RWPE2 (cell line): Measurements from ENCODE around the gene BRIP1.

Experiments
- ATAC-seq: fragments of 200-7000 bp; cut with Tn5 transposase; 3 replicates; pipeline ENCODE4 v1.9.1; 2021; ENCODE audit warnings: low read depth
- DNase-seq: peaks from one replicate; pipeline ENCODE4 v3.0.0-alpha.2; 2020; ENCODE audit warnings: low spot score
- H3K27ac ChIP-seq: fragments of 450-650 bp; 2 replicates; pipeline ENCODE4 v1.5.1; 2017; ENCODE audit warnings: mild to moderate bottlenecking; ENCODE audit not compliant: poor library complexity, severe bottlenecking
- H3K27me3 ChIP-seq: fragments of 250-450 bp; sonication (Bioruptor Pico); 2 replicates; pipeline ENCODE4 v1.5.1; 2021; ENCODE audit warnings: mild to moderate bottlenecking, moderate library complexity; ENCODE audit not compliant: insufficient read depth, poor library complexity, severe bottlenecking
- H3K36me3 ChIP-seq: fragments of 250-450 bp; sonication (Bioruptor Pico); 2 replicates; pipeline ENCODE4 v1.5.1; 2020; ENCODE audit warnings: low read depth, mild to moderate bottlenecking, moderate library complexity
- H3K4me1 ChIP-seq: fragments of 250-450 bp; sonication (Bioruptor Pico); 2 replicates; pipeline ENCODE4 v1.5.1; 2021; ENCODE audit warnings: mild to moderate bottlenecking, moderate library complexity; ENCODE audit not compliant: insufficient read depth, poor library complexity, severe bottlenecking
- H3K4me3 ChIP-seq: fragments of 250-450 bp; sonication (Bioruptor Pico); 2 replicates; pipeline ENCODE4 v1.5.1; 2021; ENCODE audit warnings: mild to moderate bottlenecking, moderate library complexity; ENCODE audit not compliant: severe bottlenecking
- H3K9me3 ChIP-seq: fragments of 250-450 bp; sonication (Bioruptor Pico); 2 replicates; pipeline ENCODE4 v1.5.1; 2021; ENCODE audit warnings: mild to moderate bottlenecking, moderate library complexity; ENCODE audit not compliant: severe bottlenecking
- TF ChIP-seq, protein P1 (sequence below): fragments of 450-650 bp; IDR thresholded peaks from one replicate; pipeline ENCODE4 v1.5.1; 2017; ENCODE audit warnings: mild to moderate bottlenecking, moderate library complexity; ENCODE audit not compliant: poor library complexity, severe bottlenecking

The BRIP1 gene

DNA sequence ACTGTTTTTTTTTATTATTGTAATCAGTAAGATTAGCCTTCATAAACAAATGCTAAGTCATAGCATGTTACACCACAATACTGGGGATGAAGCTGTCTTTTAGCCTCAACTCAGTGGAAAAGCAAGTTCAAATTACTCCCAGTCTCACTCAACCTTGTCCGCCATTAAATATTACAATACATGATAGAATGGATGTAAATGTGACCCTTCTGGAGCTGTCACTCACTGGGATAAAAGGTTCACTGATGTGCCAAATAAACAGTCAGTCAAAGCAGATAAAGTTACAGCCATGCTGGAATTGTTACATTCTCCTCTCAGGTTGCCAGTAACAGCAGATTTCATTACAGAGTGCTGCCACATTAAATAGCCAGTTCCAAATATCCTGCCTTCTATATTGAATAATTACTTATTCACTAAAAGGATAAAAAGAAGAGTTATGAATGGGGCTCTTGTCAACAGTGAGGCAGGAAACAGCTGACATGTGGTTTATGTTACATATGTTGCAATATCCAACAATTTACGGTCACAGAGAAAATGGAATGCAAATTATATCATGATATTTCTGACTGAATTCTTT, 53.4 kb downstream of the BRIP1 start:
- TF ChIP-seq, protein P1, sequence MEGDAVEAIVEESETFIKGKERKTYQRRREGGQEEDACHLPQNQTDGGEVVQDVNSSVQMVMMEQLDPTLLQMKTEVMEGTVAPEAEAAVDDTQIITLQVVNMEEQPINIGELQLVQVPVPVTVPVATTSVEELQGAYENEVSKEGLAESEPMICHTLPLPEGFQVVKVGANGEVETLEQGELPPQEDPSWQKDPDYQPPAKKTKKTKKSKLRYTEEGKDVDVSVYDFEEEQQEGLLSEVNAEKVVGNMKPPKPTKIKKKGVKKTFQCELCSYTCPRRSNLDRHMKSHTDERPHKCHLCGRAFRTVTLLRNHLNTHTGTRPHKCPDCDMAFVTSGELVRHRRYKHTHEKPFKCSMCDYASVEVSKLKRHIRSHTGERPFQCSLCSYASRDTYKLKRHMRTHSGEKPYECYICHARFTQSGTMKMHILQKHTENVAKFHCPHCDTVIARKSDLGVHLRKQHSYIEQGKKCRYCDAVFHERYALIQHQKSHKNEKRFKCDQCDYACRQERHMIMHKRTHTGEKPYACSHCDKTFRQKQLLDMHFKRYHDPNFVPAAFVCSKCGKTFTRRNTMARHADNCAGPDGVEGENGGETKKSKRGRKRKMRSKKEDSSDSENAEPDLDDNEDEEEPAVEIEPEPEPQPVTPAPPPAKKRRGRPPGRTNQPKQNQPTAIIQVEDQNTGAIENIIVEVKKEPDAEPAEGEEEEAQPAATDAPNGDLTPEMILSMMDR = no peak
- Histone ChIP-seq H3K4me3 (no peak overlapping the region), H3K4me1 (peaks cover 28% of the 10 kb centered on the region), H3K9me3 (no peaks in the 10 kb centered on the region), H3K36me3 (peaks cover 55% of the 10 kb centered on the region), H3K27ac (peak overlapping the region; percentile 43), H3K27me3 (no peaks in the 10 kb centered on the region)
- ATAC-seq (peak; percentile 64), DNase-seq (no peak)

DNA sequence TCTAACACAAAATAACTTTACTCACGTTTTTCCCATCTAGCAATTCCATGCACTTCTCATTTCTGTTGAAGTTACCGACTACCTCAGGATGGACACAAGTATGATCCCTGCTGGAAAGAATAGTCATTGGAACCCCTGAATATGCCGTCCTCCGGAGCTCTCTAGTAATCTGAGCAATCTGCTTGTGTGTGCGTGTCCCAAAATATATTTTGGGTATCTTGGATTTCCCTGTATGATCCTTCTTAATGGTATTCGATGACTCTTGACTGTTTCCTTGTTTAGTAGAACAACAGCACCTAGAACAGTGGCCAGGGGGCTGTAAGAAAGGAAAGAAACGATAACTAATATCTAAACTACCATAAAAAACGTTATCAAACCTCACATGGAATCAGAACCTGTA, 54.9 kb downstream of the BRIP1 start:
- no peaks in the 10 kb centered on the region for H3K9me3 ChIP-seq
- no peak overlapping the region for H3K4me3 ChIP-seq
- TF ChIP-seq, protein P1 = no peak
- no peak for ATAC-seq
- DNase-seq = no peak
- peaks cover 51% of the 10 kb centered on the region for H3K36me3 ChIP-seq
- no peaks in the 10 kb centered on the region for H3K27me3 ChIP-seq
- H3K4me1 ChIP-seq = peaks cover 28% of the 10 kb centered on the region
- H3K27ac ChIP-seq = no peak overlapping the region

DNA sequence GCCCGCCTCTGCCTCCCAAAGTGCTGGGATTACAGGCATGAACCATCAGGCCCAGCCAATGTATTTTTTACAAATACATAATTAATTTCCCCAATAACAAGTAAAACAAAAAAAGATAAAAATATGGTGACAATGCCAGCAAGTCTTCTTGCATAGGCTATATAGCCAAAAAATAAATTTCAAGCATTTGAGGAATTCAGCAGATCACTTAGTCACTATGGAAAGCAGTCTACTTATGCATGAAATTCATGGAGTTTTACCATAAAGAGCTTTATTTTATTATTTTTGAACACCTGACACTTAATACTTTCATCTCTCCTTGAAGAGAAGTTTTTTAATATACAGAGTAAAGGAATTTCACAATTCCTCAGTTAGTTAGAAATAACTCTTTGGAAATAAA, 56.4 kb downstream of the BRIP1 start:
- TF ChIP-seq, protein P1 = no peak
- Histone ChIP-seq H3K36me3 (peaks cover 63% of the 10 kb centered on the region), H3K27me3 (no peaks in the 10 kb centered on the region), H3K4me1 (peaks cover 28% of the 10 kb centered on the region), H3K27ac (peak overlapping the region; percentile 49), H3K4me3 (no peak overlapping the region), H3K9me3 (no peaks in the 10 kb centered on the region)
- DNase-seq (no peak), ATAC-seq (no peak)

DNA sequence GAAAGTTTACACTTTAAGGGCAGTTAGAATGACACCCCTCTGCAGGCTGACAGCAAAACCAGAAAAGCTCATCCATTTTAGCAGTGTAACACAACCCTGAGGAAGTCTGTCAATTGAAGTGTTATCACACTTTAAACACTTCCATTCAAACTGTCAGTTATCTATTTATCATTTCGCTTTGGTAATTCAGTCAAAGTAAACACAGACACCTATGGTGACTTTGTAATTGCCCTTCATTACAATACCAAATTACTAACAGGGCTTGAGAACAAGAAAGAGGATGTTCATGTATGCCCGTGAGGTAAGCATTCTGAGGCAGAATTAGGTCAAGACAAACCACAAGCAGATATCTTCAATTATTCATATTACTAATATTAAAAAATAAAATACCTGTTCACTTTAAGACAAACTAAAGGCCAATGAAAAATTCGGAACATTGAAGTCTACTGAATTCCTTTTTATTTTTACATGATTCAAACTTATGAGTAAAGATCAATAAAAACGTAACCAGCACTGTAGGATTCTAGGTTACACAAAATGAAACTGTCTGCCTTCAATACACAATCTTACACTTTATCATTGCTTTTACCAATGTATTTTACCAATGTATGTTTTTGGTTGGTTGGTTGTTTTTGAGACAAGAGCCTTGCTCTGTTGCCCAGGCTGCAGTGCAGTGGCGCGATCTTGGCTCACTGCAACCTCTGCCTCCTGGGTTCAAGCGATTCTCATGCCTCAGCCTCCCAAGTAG, 57.1 kb downstream of the BRIP1 start:
- H3K27ac ChIP-seq = peak overlapping the region; percentile 49
- DNase-seq = no peak
- no peak overlapping the region for H3K4me3 ChIP-seq

More for the DNA sequence above, 57.1 kb downstream of the BRIP1 start:
- H3K36me3 ChIP-seq = peaks cover 65% of the 10 kb centered on the region
- TF ChIP-seq, protein P1 = no peak
- H3K27me3 ChIP-seq = no peaks in the 10 kb centered on the region
- no peaks in the 10 kb centered on the region for H3K9me3 ChIP-seq
- H3K4me1 ChIP-seq = peaks cover 28% of the 10 kb centered on the region
- no peak for ATAC-seq
